Measurements from ENCODE around the gene NMB. TPM values are rescaled to one million over a fixed set of nuclear protein-coding genes. Genes with fewer than 3 reads are reported as not detected.

The NMB gene
- total RNA-seq, 1 experiment from 2014 or later: 25.9 TPM

GRCh38 chr15:84624359-84624758 is 33.6 kb downstream of the NMB start:
- Histone ChIP-seq H3K36me3 (ENCODE audit: low read depth, low read length) (peaks cover 21% of the 10 kb centered on the region), H3K4me2 (ENCODE audit: low read length) (no peak overlapping the region), H3K9me3 (ENCODE audit: low read length) (peaks cover 17% of the 10 kb centered on the region), H3F3A (ENCODE audit: low read length, unreplicated experiment) (no peaks in the 10 kb centered on the region), H3K27me3 (ENCODE audit: low read length) (no peaks in the 10 kb centered on the region), H3K79me2 (ENCODE audit: low read length) (no peaks in the 10 kb centered on the region), H3K27ac (ENCODE audit: low read length) (no peak overlapping the region), H4K20me1 (ENCODE audit: low read length) (no peaks in the 10 kb centered on the region), H3K9ac (ENCODE audit: low read length) (no peak overlapping the region), H3K4me3 (ENCODE audit: low read length) (no peak overlapping the region), H3K9me2 (replicated peaks; ENCODE audit: low read length) (no peaks in the 10 kb centered on the region), H3K4me1 (ENCODE audit: insufficient read depth, low read length) (no peaks in the 10 kb centered on the region), H2AFZ (ENCODE audit: low read length) (no peak overlapping the region)
- POLR2A ChIA-PET (ENCODE audit: unreplicated experiment): no interaction called here
- ATAC-seq (no peak), DNase-seq (no peak)
- BruUV-seq (replicated peaks): no TSS peak
- intact Hi-C loops (cut with micrococcal nuclease): no loop called here
- TF ChIP-seq EZH2 (IDR thresholded peaks at IDR 0.05; ENCODE audit: low read length, unreplicated experiment) (no peak), CTCF (conservative IDR thresholded peaks at IDR 0.05; ENCODE audit: low read depth, low read length) (no peak), EZH2phosphoT487 (IDR thresholded peaks at IDR 0.05; ENCODE audit: borderline replicate concordance, low read length) (no peak)
- CTCF ChIA-PET: no interaction called here

GRCh38 chr15:84621358-84621979 is 36.5 kb downstream of the NMB start:
- TF ChIP-seq EZH2 (IDR thresholded peaks at IDR 0.05; ENCODE audit: low read length, unreplicated experiment) (no peak), CTCF (conservative IDR thresholded peaks at IDR 0.05; ENCODE audit: low read depth, low read length) (no peak), EZH2phosphoT487 (IDR thresholded peaks at IDR 0.05; ENCODE audit: borderline replicate concordance, low read length) (no peak)
- ATAC-seq (no peak), DNase-seq (no peak)
- no peaks in the 10 kb centered on the region for H3F3A ChIP-seq (ENCODE audit: low read length, unreplicated experiment)
- intact Hi-C loops (cut with micrococcal nuclease): no loop called here
- no peak overlapping the region for H3K27ac ChIP-seq (ENCODE audit: low read length)
- no TSS peak for BruUV-seq (replicated peaks)
- H3K9me2 ChIP-seq (replicated peaks; ENCODE audit: low read length): no peaks in the 10 kb centered on the region
- no peak overlapping the region for H2AFZ ChIP-seq (ENCODE audit: low read length)
- POLR2A ChIA-PET (ENCODE audit: unreplicated experiment): interaction anchor here (0.5 kb wide), 1 partner anchor 9 kb away, joined by 10 read pairs; no protein-coding TSS in a partner anchor
- no peaks in the 10 kb centered on the region for H3K27me3 ChIP-seq (ENCODE audit: low read length)
- H3K4me3 ChIP-seq (ENCODE audit: low read length): no peak overlapping the region
- H3K79me2 ChIP-seq (ENCODE audit: low read length): no peaks in the 10 kb centered on the region
- no peak overlapping the region for H3K4me2 ChIP-seq (ENCODE audit: low read length)
- H3K9me3 ChIP-seq (ENCODE audit: low read length): peaks cover 17% of the 10 kb centered on the region
- CTCF ChIA-PET: no interaction called here
- peaks cover 21% of the 10 kb centered on the region for H3K36me3 ChIP-seq (ENCODE audit: low read depth, low read length)
- no peak overlapping the region for H3K9ac ChIP-seq (ENCODE audit: low read length)
- no peaks in the 10 kb centered on the region for H4K20me1 ChIP-seq (ENCODE audit: low read length)
- no peaks in the 10 kb centered on the region for H3K4me1 ChIP-seq (ENCODE audit: insufficient read depth, low read length)

- H3F3A ChIP-seq (ENCODE audit: low read length, unreplicated experiment): no peaks in the 10 kb centered on the region
- ChIA-PET POLR2A (ENCODE audit: unreplicated experiment) (no interaction called here), CTCF (no interaction called here)
- H3K4me2 ChIP-seq (ENCODE audit: low read length): no peak overlapping the region
- BruUV-seq (replicated peaks): no TSS peak
- no peak for DNase-seq
- peaks cover 17% of the 10 kb centered on the region for H3K9me3 ChIP-seq (ENCODE audit: low read length)
- H3K27me3 ChIP-seq (ENCODE audit: low read length): no peaks in the 10 kb centered on the region
- no peaks in the 10 kb centered on the region for H3K79me2 ChIP-seq (ENCODE audit: low read length)
- ATAC-seq: no peak
- no peak overlapping the region for H2AFZ ChIP-seq (ENCODE audit: low read length)
- TF ChIP-seq CTCF (conservative IDR thresholded peaks at IDR 0.05; ENCODE audit: low read depth, low read length) (no peak), EZH2 (IDR thresholded peaks at IDR 0.05; ENCODE audit: low read length, unreplicated experiment) (no peak), EZH2phosphoT487 (IDR thresholded peaks at IDR 0.05; ENCODE audit: borderline replicate concordance, low read length) (no peak)
- H4K20me1 ChIP-seq (ENCODE audit: low read length): no peaks in the 10 kb centered on the region
- no peak overlapping the region; the same call in 1 of the 2 replicates for H3K4me3 ChIP-seq (ENCODE audit: low read length)
- H3K4me1 ChIP-seq (ENCODE audit: insufficient read depth, low read length): no peaks in the 10 kb centered on the region
- intact Hi-C loops (cut with micrococcal nuclease): no loop called here
- peaks cover 21% of the 10 kb centered on the region for H3K36me3 ChIP-seq (ENCODE audit: low read depth, low read length)
- H3K27ac ChIP-seq (ENCODE audit: low read length): no peak overlapping the region
- H3K9ac ChIP-seq (ENCODE audit: low read length): no peak overlapping the region
- no peaks in the 10 kb centered on the region for H3K9me2 ChIP-seq (replicated peaks; ENCODE audit: low read length)
Observed at GRCh38 chr15:84620626-84621025, 37.4 kb downstream of the NMB start.
